GM18517 (cell line): ENCODE results near the gene B4GALT5.

Source experiments
- ATAC-seq: cut with Tn5 transposase; IDR thresholded peaks from one replicate; pipeline ENCODE4 v1.9.1; 2021; ENCODE audit warnings: mild to moderate bottlenecking, moderate library complexity; ENCODE audit not compliant: unreplicated experiment

B4GALT5 gene

GRCh38 chr20:49704932-49705336 is 8.7 kb downstream of the B4GALT5 start:
- ATAC-seq = no peak

GRCh38 chr20:49701916-49702315 is 11.8 kb downstream of the B4GALT5 start:
- ATAC-seq = no peak

GRCh38 chr20:49701241-49701790 is 12.4 kb downstream of the B4GALT5 start:
- no peak for ATAC-seq

GRCh38 chr20:49700411-49701185 is 13.1 kb downstream of the B4GALT5 start:
- no peak for ATAC-seq

GRCh38 chr20:49699200-49699992 is 14.3 kb downstream of the B4GALT5 start:
- peak; percentile 61 for ATAC-seq

GRCh38 chr20:49698477-49698876 is 15.2 kb downstream of the B4GALT5 start:
- ATAC-seq = no peak

GRCh38 chr20:49697071-49697470 is 16.6 kb downstream of the B4GALT5 start:
- ATAC-seq = no peak

GRCh38 chr20:49696594-49696993 is 17.1 kb downstream of the B4GALT5 start:
- no peak for ATAC-seq

- ATAC-seq = no peak
These were observed 17.8 kb downstream of the B4GALT5 start for GRCh38 chr20:49695830-49696229.

GRCh38 chr20:49694450-49695071 is 19.1 kb downstream of the B4GALT5 start:
- no peak for ATAC-seq

GRCh38 chr20:49693435-49694171 is 20.1 kb downstream of the B4GALT5 start:
- ATAC-seq = no peak

- no peak for ATAC-seq
These were observed 20.7 kb downstream of the B4GALT5 start for GRCh38 chr20:49692941-49693340.

- no peak for ATAC-seq
These were observed 21.7 kb downstream of the B4GALT5 start for GRCh38 chr20:49691818-49692568.

- ATAC-seq = no peak
These were observed 22.6 kb downstream of the B4GALT5 start for GRCh38 chr20:49690899-49691620.

GRCh38 chr20:49687595-49688567 is 25.8 kb downstream of the B4GALT5 start:
- ATAC-seq = no peak

GRCh38 chr20:49685809-49686208 is 27.9 kb downstream of the B4GALT5 start:
- ATAC-seq = no peak

- peak; percentile 65 for ATAC-seq
These were observed 28.5 kb downstream of the B4GALT5 start for GRCh38 chr20:49685161-49685601.

GRCh38 chr20:49684335-49684997 is 29.2 kb downstream of the B4GALT5 start:
- no peak for ATAC-seq
